Measurements from ENCODE around the gene ILF3. TPM values are rescaled to one million over a fixed set of nuclear protein-coding genes. Genes with fewer than 3 reads are reported as not detected.

The ILF3 gene
- 53.7 and 53.8 TPM in 2 replicates for total RNA-seq

GRCh38 chr19:10653732-10654609 lies at the start of gene ILF3:
TSS of gene ILF3 (plus strand) at chr19:10654346. CDS start at chr19:10670606, 16,260 bp downstream.

GRCh38 chr19:10625003-10625761 lies 29.0 kb upstream of the ILF3 start, which contains the start of gene SLC44A2:
TSS of gene SLC44A2 (plus strand) at chr19:10625553. CDS start at chr19:10625634, 81 bp downstream.

GRCh38 chr19:10717356-10718204 lies 63.4 kb downstream of the ILF3 start, which contains the start of gene DNM2:
TSS of gene DNM2 (plus strand) at chr19:10718079. CDS start at chr19:10718243, 164 bp downstream.

Other genes starting within 250 kb of the ILF3 start
- gene PDE4A, start 233.8 kb upstream of the ILF3 start, total RNA-seq, result 5.4 and 15.4 TPM in 2 replicates
- gene KEAP1, start 151.0 kb upstream of the ILF3 start, total RNA-seq, result 53.6 and 78.1 TPM in 2 replicates
- gene S1PR5, start 136.9 kb upstream of the ILF3 start, total RNA-seq, result 1.1 and 5.4 TPM in 2 replicates
- gene ATG4D, start 110.4 kb upstream of the ILF3 start, total RNA-seq, result 15.8 and 28.4 TPM in 2 replicates
- 11.3 and 14.1 TPM in 2 replicates for gene KRI1, start 88.3 kb upstream of the ILF3 start, total RNA-seq
- 2.3 and 5.7 TPM in 2 replicates for gene CDKN2D, start 85.4 kb upstream of the ILF3 start, total RNA-seq
- 2.3 TPM in 1 of 2 replicates, not detected in the other for gene AP1M2, start 67.0 kb upstream of the ILF3 start, total RNA-seq
- 57.5 and 91.6 TPM in 2 replicates for gene SLC44A2, start 28.8 kb upstream of the ILF3 start, total RNA-seq
- gene QTRT1, start 47.1 kb downstream of the ILF3 start, total RNA-seq, result 24.7 and 35.3 TPM in 2 replicates
- gene DNM2, start 63.7 kb downstream of the ILF3 start, total RNA-seq, result 54.1 and 75.5 TPM in 2 replicates
- 54.1 and 59.9 TPM in 2 replicates for gene TMED1, start 181.9 kb downstream of the ILF3 start, total RNA-seq
- 1.4 and 8.3 TPM in 2 replicates for gene C19orf38, start 194.1 kb downstream of the ILF3 start, total RNA-seq
- gene CARM1, start 217.2 kb downstream of the ILF3 start, total RNA-seq, result 29.3 and 30.6 TPM in 2 replicates